Stomach (tissue), 19 donors: Measurements from ENCODE around the gene MTMR6. TPM values are rescaled to one million over a fixed set of nuclear protein-coding genes. Genes with fewer than 3 reads are reported as not detected.

ENCODE experiments used
- DNase-seq, 2 donors: peaks; one replicate each; pipeline versions ENCODE4 v3.0.0 to v3.0.0-alpha.2; 2013 to 2019
- H3K27ac ChIP-seq, 5 donors: fragments of 200-600 bp in 4 of 5; sonication (generic) in 4 of 5; one replicate each; pipeline ENCODE4 v1.5.1; 2013 to 2019; ENCODE audit warnings: mild to moderate bottlenecking in 1 of 5, moderate library complexity in 1 of 5
- H3K27me3 ChIP-seq, 3 donors: fragments of 200-600 bp; sonication (generic); one replicate each; pipeline ENCODE4 v1.5.1; 2017 to 2019; ENCODE audit warnings: mixed run types in 1 of 3
- H3K36me3 ChIP-seq, 4 donors: fragments of 200-600 bp; sonication (generic); 1 replicate in 3 of 4; 2 replicates in 1 of 4; pipeline ENCODE4 v1.5.1; 2016 to 2019
- H3K4me1 ChIP-seq, 4 donors: fragments of 200-600 bp; sonication (generic); one replicate each; pipeline ENCODE4 v1.5.1; 2016 to 2019
- H3K4me3 ChIP-seq, 4 donors: fragments of 200-600 bp; sonication (generic) in 3 of 4; one replicate each; pipeline ENCODE4 v1.5.1; 2016 to 2019; ENCODE audit warnings: mild to moderate bottlenecking in 1 of 4
- H3K9me3 ChIP-seq, 4 donors: fragments of 200-600 bp; sonication (generic); one replicate each; pipeline ENCODE4 v1.5.1; 2016 to 2019
- CTCF ChIP-seq, 7 experiments: fragments of 450-650 bp in 4 of 7; fragments of 200-600 bp in 3 of 7; sonication (generic) in 3 of 7; IDR thresholded peaks; one replicate each; pipeline ENCODE4 v1.5.1; 2016 to 2019; ENCODE audit warnings: antibody characterized with exemption in 7 of 7, control low read depth in 2 of 7, mild to moderate bottlenecking in 1 of 7
- EP300 ChIP-seq: sonication (generic); formaldehyde crosslinking; IDR thresholded peaks from one replicate; pipeline ENCODE4 v1.6.1; 2017; ENCODE audit warnings: antibody characterized with exemption
- POLR2A ChIP-seq, 4 donors: fragments of 450-650 bp; IDR thresholded peaks; one replicate each; pipeline ENCODE4 v1.6.1; 2016; ENCODE audit warnings: antibody characterized with exemption in 4 of 4, control low read depth in 2 of 4, mild to moderate bottlenecking in 1 of 4, moderate library complexity in 1 of 4
- POLR2AphosphoS5 ChIP-seq, 3 donors: sonication (generic); formaldehyde crosslinking; IDR thresholded peaks; one replicate each; pipeline ENCODE4 v1.6.1; 2016; ENCODE audit warnings: antibody characterized with exemption in 3 of 3
- WGBS, 5 donors: extraction: QIAGEN DNeasy Blood & Tissue Kit in 3 of 5; methylation state at CpG; one replicate each; pipeline versions ENCODE4 v1.1.5 to v1.1.7; 2013 to 2018; 5-methylcytosine and 5-hydroxymethylcytosine counted together
- intact Hi-C: fragments of 100-400 bp; cut with DNase I; formaldehyde crosslinking; loops from one replicate; pipeline ENCODE4 v1.15.1; 2023; ENCODE audit warnings: low total_unique reads
- long read RNA-seq, 10 donors: transcript quantifications; one replicate each; lab custom pipeline, GENCODE V29; 2026
- polyA plus RNA-seq, 3 donors: library from polyadenylated mRNA; stranded (reverse); fragments of 200-250 nt; gene quantifications; one replicate each; pipeline ENCODE4 v1.2.3, GENCODE V29; 2013
- total RNA-seq, 5 donors: library from RNA; depleted of rRNA; stranded (reverse); fragments of >200 nt; gene quantifications; one replicate each; pipeline versions ENCODE4 v1.1.0 to v1.2.3, GENCODE V29; 2014 to 2016
- donor health status: healthy with polysubstance abuse.
- donor health status: Bipolar disorder and iron deficiency.
- donor health status: healthy.

Gene MTMR6
- total RNA-seq: 10 to 100 TPM in 3 of 5 donors, 1 to 10 TPM in 2; 2.3 to 25.0 (median 19.9) TPM
- 10 to 100 TPM in 1 of 3 donors, 1 to 10 TPM in 2; 5.0 to 12.5 (median 7.8) TPM for polyA plus RNA-seq
- long read RNA-seq, donor 1, full-length matches to known transcripts: 1 of 1 reads
- long read RNA-seq, donor 1, partial matches to known transcripts: 0 of 1 reads
- long read RNA-seq, donor 1, other reads (novel, unspliced or antisense): 0 of 1 reads
- long read RNA-seq, donor 2, full-length matches to known transcripts: 3 of 8 reads
- long read RNA-seq, donor 2, partial matches to known transcripts: 5 of 8 reads
- long read RNA-seq, donor 2, other reads (novel, unspliced or antisense): 0 of 8 reads
- long read RNA-seq, donor 3, full-length matches to known transcripts: 2 of 2 reads
- long read RNA-seq, donor 3, partial matches to known transcripts: 0 of 2 reads
- long read RNA-seq, donor 3, other reads (novel, unspliced or antisense): 0 of 2 reads
- long read RNA-seq, donor 4: 0 reads
- long read RNA-seq, donor 5, full-length matches to known transcripts: 2 of 2 reads
- long read RNA-seq, donor 5, partial matches to known transcripts: 0 of 2 reads
- long read RNA-seq, donor 5, other reads (novel, unspliced or antisense): 0 of 2 reads
- long read RNA-seq, donor 6, full-length matches to known transcripts: 5 of 5 reads
- long read RNA-seq, donor 6, partial matches to known transcripts: 0 of 5 reads
- long read RNA-seq, donor 6, other reads (novel, unspliced or antisense): 0 of 5 reads
- long read RNA-seq, donor 7, full-length matches to known transcripts: 6 of 6 reads
- long read RNA-seq, donor 7, partial matches to known transcripts: 0 of 6 reads
- long read RNA-seq, donor 7, other reads (novel, unspliced or antisense): 0 of 6 reads
- long read RNA-seq, donor 8, full-length matches to known transcripts: 1 of 1 reads
- long read RNA-seq, donor 8, partial matches to known transcripts: 0 of 1 reads
- long read RNA-seq, donor 8, other reads (novel, unspliced or antisense): 0 of 1 reads
- long read RNA-seq, donor 9, full-length matches to known transcripts: 2 of 2 reads
- long read RNA-seq, donor 9, partial matches to known transcripts: 0 of 2 reads
- long read RNA-seq, donor 9, other reads (novel, unspliced or antisense): 0 of 2 reads
- long read RNA-seq, donor 10, full-length matches to known transcripts: 2 of 2 reads
- long read RNA-seq, donor 10, partial matches to known transcripts: 0 of 2 reads
- long read RNA-seq, donor 10, other reads (novel, unspliced or antisense): 0 of 2 reads

- TF ChIP-seq EP300 (no peak), POLR2AphosphoS5 (IDR thresholded peaks at IDR 0.05) (peak; percentile 56 to 86 (median 84)), POLR2A (IDR thresholded peaks at IDR 0.05) (peak in 1 of 4 donors; percentile 28), CTCF (IDR thresholded peaks at IDR 0.05) (peak in 6 of 7 experiments; percentile 98 to 100 (median 100))
- 2 to 3% (median 3%) methylated on average over 44 to 65 of the region's 65 CpGs for WGBS, 5 donors
- H3K27me3 ChIP-seq: peaks cover 0 to 12% (median 0%) of the 10 kb centered on the region in 3 donors
- intact Hi-C loops: no loop called here
- H3K4me1 ChIP-seq: peaks cover 3 to 38% (median 22%) of the 10 kb centered on the region in 4 donors
- no peaks in the 10 kb centered on the region for H3K9me3 ChIP-seq
- peak within 1 kb of the TSS; percentile 85 to 95 (median 92) for H3K4me3 ChIP-seq
- no peaks in the 10 kb centered on the region for H3K36me3 ChIP-seq
- peak within 1 kb of the TSS; percentile 89 to 96 (median 91) for H3K27ac ChIP-seq
- peak; percentile 92 to 97 for DNase-seq
Measured at GRCh38 chr13:25286969-25287961, at the start of gene MTMR6. MTMR6 (minus strand) TSS chr13:25287488; CDS start chr13:25287247, 241 bp downstream.

GRCh38 chr13:25335856-25336255 is 48.6 kb upstream of the MTMR6 start:
- intact Hi-C loops: no loop called here
- H3K4me1 ChIP-seq: no peaks in the 10 kb centered on the region
- H3K4me3 ChIP-seq: no peak overlapping the region
- H3K27me3 ChIP-seq: no peaks in the 10 kb centered on the region
- no peak overlapping the region for H3K27ac ChIP-seq
- H3K36me3 ChIP-seq: peaks cover 12 to 88% (median 71%) of the 10 kb centered on the region in 4 donors
- no peak for DNase-seq
- WGBS, 5 donors: 25 to 37% (median 32%) methylated on average over 3 of the region's 3 CpGs
- TF ChIP-seq POLR2A (IDR thresholded peaks at IDR 0.05): no peak
- TF ChIP-seq EP300: no peak
- no peak for TF ChIP-seq CTCF (IDR thresholded peaks at IDR 0.05)
- TF ChIP-seq POLR2AphosphoS5 (IDR thresholded peaks at IDR 0.05): no peak
- H3K9me3 ChIP-seq: no peaks in the 10 kb centered on the region

- WGBS, 5 donors: 88 to 94% (median 89%) methylated on average over 1 of the region's 1 CpG
- H3K36me3 ChIP-seq: peaks cover 32 to 96% (median 85%) of the 10 kb centered on the region in 4 donors
- H3K27me3 ChIP-seq: no peaks in the 10 kb centered on the region
- no peak for TF ChIP-seq POLR2AphosphoS5 (IDR thresholded peaks at IDR 0.05)
- TF ChIP-seq CTCF (IDR thresholded peaks at IDR 0.05): no peak
- no peak for TF ChIP-seq POLR2A (IDR thresholded peaks at IDR 0.05)
- TF ChIP-seq EP300: no peak
- no peak for DNase-seq
- no peak overlapping the region for H3K27ac ChIP-seq
- no peaks in the 10 kb centered on the region for H3K9me3 ChIP-seq
- intact Hi-C loops: no loop called here
- H3K4me3 ChIP-seq: no peak overlapping the region
- H3K4me1 ChIP-seq: no peaks in the 10 kb centered on the region
Measured at GRCh38 chr13:25330541-25330940, 43.3 kb upstream of the MTMR6 start.
